ENCODE data around the gene ARF4.

GRCh38 chr3:57598765-57599360, 1.7 kb upstream of the ARF4 start:
- TF ChIP-seq CTCF (IDR thresholded peaks at IDR 0.05), result no peak
- TF ChIP-seq EP300 (IDR thresholded peaks at IDR 0.05), result no peak
